HG03025 (cell line): Measurements from ENCODE around the gene CYP27C1.

Experiments
- ATAC-seq: cut with Tn5 transposase; IDR thresholded peaks from one replicate; pipeline ENCODE4 v1.9.1; 2021; ENCODE audit warnings: mild to moderate bottlenecking, moderate library complexity; ENCODE audit not compliant: unreplicated experiment, low FRiP score

The CYP27C1 gene

GRCh38 chr2:127134833-127135830, 85.0 kb downstream of the CYP27C1 start:
- no peak for ATAC-seq

GRCh38 chr2:127134235-127134634, 85.9 kb downstream of the CYP27C1 start:
- no peak for ATAC-seq
